ENCODE results near the gene JADE1. TPM values are rescaled to one million over a fixed set of nuclear protein-coding genes. Genes with fewer than 3 reads are reported as not detected.

JADE1 gene
- total RNA-seq, 4 donors from 2014 or later, result 7.8 to 15.9 (median 13.9) TPM

GRCh38 chr4:128858879-128859671 lies 49.6 kb downstream of the JADE1 start:
- 74 to 86% methylated on average over 17 to 18 of the region's 18 CpGs for WGBS, 2 donors (ENCODE audit: low coverage in 1 of 2)
- H3K4me1 ChIP-seq, result peaks cover 0 to 12% (median 7%) of the 10 kb centered on the region in 4 donors
- DNase-seq, result no peak
- H3K27ac ChIP-seq, result peak overlapping the region in 1 of 4 donors; percentile 41
- H3K9me3 ChIP-seq, result no peaks in the 10 kb centered on the region
- in situ Hi-C loops (cut with MboI; ENCODE audit: low pct_ligation_motif_present in 1 of 4, low pct_unique_long_range_greater_than_20kb in 1 of 4, low sequenced_read_pairs in 3 of 4) (no loop called here), intact Hi-C loops (cut with DNase I; ENCODE audit: low total_unique reads) (no loop called here)
- no peaks in the 10 kb centered on the region for H3K27me3 ChIP-seq
- TF ChIP-seq POLR2AphosphoS5 (IDR thresholded peaks at IDR 0.05), result no peak
- no peak for TF ChIP-seq CTCF (IDR thresholded peaks at IDR 0.05)
- TF ChIP-seq EP300 (IDR thresholded peaks at IDR 0.05; ENCODE audit: low read depth), result no peak
- no peak for TF ChIP-seq POLR2A (IDR thresholded peaks at IDR 0.05)
- H3K36me3 ChIP-seq, result peaks cover 0 to 16% (median 7%) of the 10 kb centered on the region in 4 donors
- H3K4me3 ChIP-seq, result no peak overlapping the region

GRCh38 chr4:128859887-128860677 lies 50.6 kb downstream of the JADE1 start:
- Histone ChIP-seq H3K4me1 (peaks cover 0 to 12% (median 7%) of the 10 kb centered on the region in 4 donors), H3K27me3 (no peaks in the 10 kb centered on the region), H3K27ac (peak overlapping the region; percentile 7 to 41 (median 34)), H3K36me3 (peaks cover 0 to 16% (median 7%) of the 10 kb centered on the region in 4 donors), H3K9me3 (no peaks in the 10 kb centered on the region), H3K4me3 (no peak overlapping the region)
- TF ChIP-seq POLR2AphosphoS5 (IDR thresholded peaks at IDR 0.05) (peak in 2 of 3 donors; percentile 21 to 25), EP300 (IDR thresholded peaks at IDR 0.05; ENCODE audit: low read depth) (no peak), CTCF (IDR thresholded peaks at IDR 0.05) (no peak), POLR2A (IDR thresholded peaks at IDR 0.05) (no peak)
- in situ Hi-C loops (cut with MboI; ENCODE audit: low pct_ligation_motif_present in 1 of 4, low pct_unique_long_range_greater_than_20kb in 1 of 4, low sequenced_read_pairs in 3 of 4), result loop anchor here (5.0 to 10.0 kb wide), 4 partner anchors 78 to 668 kb away; no protein-coding TSS in a partner anchor
- DNase-seq, result no peak
- intact Hi-C loops (cut with DNase I; ENCODE audit: low total_unique reads), result loop anchor here (5.0 to 10.0 kb wide), 4 partner anchors 208 to 675 kb away; no protein-coding TSS in a partner anchor
- 32 to 49% methylated on average over 3 to 6 of the region's 6 CpGs for WGBS, 2 donors (ENCODE audit: low coverage in 1 of 2)

- in situ Hi-C loops (cut with MboI; ENCODE audit: low pct_ligation_motif_present in 1 of 4, low pct_unique_long_range_greater_than_20kb in 1 of 4, low sequenced_read_pairs in 3 of 4), result loop anchor here (5.0 to 10.0 kb wide), 4 partner anchors 80 to 670 kb away; no protein-coding TSS in a partner anchor
- intact Hi-C loops (cut with DNase I; ENCODE audit: low total_unique reads), result loop anchor here (5.0 to 10.0 kb wide), 4 partner anchors 210 to 677 kb away; no protein-coding TSS in a partner anchor
- Histone ChIP-seq H3K27me3 (no peaks in the 10 kb centered on the region), H3K36me3 (peaks cover 0 to 9% (median 3%) of the 10 kb centered on the region in 4 donors), H3K4me3 (no peak overlapping the region), H3K4me1 (peaks cover 0 to 12% (median 7%) of the 10 kb centered on the region in 4 donors), H3K9me3 (no peaks in the 10 kb centered on the region), H3K27ac (no peak overlapping the region)
- no peak for DNase-seq
- no peak for TF ChIP-seq POLR2A (IDR thresholded peaks at IDR 0.05)
- no peak for TF ChIP-seq EP300 (IDR thresholded peaks at IDR 0.05; ENCODE audit: low read depth)
- TF ChIP-seq CTCF (IDR thresholded peaks at IDR 0.05), result no peak
- TF ChIP-seq POLR2AphosphoS5 (IDR thresholded peaks at IDR 0.05), result no peak
- 80 to 82% methylated on average over 1 to 13 of the region's 13 CpGs for WGBS, 2 donors (ENCODE audit: low coverage in 1 of 2)
Observed at GRCh38 chr4:128861856-128862518, 52.5 kb downstream of the JADE1 start.
